ENCODE data around the gene DNAH17. TPM values are rescaled to one million over a fixed set of nuclear protein-coding genes. Genes with fewer than 3 reads are reported as not detected.

DNAH17 gene, protein sequence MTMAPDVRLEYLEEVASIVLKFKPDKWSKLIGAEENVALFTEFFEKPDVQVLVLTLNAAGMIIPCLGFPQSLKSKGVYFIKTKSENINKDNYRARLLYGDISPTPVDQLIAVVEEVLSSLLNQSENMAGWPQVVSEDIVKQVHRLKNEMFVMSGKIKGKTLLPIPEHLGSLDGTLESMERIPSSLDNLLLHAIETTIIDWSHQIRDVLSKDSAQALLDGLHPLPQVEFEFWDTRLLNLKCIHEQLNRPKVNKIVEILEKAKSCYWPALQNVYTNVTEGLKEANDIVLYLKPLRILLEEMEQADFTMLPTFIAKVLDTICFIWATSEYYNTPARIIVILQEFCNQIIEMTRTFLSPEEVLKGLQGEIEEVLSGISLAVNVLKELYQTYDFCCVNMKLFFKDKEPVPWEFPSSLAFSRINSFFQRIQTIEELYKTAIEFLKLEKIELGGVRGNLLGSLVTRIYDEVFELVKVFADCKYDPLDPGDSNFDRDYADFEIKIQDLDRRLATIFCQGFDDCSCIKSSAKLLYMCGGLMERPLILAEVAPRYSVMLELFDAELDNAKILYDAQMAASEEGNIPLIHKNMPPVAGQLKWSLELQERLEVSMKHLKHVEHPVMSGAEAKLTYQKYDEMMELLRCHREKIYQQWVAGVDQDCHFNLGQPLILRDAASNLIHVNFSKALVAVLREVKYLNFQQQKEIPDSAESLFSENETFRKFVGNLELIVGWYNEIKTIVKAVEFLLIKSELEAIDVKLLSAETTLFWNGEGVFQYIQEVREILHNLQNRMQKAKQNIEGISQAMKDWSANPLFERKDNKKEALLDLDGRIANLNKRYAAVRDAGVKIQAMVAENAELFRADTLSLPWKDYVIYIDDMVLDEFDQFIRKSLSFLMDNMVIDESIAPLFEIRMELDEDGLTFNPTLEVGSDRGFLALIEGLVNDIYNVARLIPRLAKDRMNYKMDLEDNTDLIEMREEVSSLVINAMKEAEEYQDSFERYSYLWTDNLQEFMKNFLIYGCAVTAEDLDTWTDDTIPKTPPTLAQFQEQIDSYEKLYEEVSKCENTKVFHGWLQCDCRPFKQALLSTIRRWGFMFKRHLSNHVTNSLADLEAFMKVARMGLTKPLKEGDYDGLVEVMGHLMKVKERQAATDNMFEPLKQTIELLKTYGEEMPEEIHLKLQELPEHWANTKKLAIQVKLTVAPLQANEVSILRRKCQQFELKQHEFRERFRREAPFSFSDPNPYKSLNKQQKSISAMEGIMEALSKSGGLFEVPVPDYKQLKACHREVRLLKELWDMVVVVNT (N-terminal part only)
- 0.15 TPM in 1 of 2 replicates, not detected in the other for total RNA-seq

DNA sequence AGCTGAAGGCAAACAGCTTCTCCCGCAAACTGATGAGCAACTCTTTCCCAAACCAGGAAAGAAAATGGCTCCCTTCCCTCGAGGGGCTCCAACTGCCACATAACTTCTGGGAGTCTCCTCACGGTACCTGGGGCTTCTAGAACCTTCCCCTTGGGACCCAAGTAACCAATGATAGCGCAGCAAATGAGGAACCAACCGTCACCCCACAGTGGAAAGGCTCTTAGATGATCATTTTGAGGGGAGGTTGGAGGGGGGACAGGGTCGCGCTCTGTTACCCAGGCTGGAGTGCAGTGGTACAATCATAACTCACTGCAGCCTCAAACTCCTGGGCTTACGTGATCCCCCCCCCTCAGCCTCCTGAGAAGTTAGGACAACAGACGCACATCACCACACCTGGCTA lies at the start of gene DNAH17:
TSS of gene DNAH17 (minus strand) at position 101 of the 400 bp plus-strand sequence. CDS start 2,339 bp downstream, outside the sequence.

DNA sequence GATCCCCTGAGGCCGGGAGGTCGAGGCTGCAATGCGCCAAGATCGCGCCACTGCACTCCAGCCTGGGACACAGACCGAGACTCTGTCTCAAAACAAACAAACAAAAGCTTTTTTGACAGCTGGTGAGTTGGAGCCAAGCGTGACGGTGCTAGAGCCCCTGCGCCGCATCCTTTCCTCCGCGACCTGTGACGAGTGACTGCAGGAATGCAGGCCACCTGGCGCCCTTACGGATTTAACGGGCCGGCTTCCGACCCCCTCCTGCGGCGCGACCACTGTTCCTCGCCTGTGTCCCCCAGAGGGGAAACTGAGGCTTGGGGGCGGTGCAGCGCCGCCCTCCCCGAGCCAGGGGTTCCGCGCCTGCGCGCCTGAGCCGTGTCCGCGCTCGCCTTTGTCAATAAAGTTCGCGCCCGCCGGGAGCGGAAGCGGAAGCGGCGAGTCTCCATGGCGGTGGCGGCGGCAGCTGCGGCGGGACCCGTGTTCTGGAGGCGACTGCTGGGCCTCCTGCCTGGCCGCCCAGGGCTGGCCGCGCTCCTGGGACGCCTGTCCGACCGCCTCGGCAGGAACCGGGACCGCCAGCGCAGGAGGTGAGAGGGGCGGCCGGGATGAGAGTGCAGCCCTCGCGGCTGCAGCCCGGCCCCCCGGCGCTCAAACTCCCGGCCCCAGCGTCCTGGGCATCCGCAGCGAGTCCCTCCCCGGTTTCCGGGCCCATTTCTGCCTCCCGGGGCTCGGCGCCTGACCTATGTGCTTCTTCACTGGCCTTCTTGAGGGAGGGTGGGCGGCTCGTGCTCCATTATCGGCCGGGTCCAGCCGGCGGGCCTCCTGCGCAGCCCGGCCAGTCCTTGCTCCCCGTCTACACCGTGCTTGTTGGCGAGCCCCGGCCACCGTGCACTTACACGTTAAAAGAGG lies 198.7 kb downstream of the DNAH17 start, which contains the start of gene PGS1:
TSS of gene PGS1 (plus strand) at position 425 of the 906 bp plus-strand sequence. CDS start at position 442, 17 bp downstream.

Other genes starting within 250 kb of the DNAH17 start
- gene SOCS3, start 217.3 kb downstream of the DNAH17 start, total RNA-seq = 103 and 119 TPM in 2 replicates
- gene PGS1, start 198.7 kb downstream of the DNAH17 start, total RNA-seq = 35.6 and 52.1 TPM in 2 replicates
- 13.4 and 17.5 TPM in 2 replicates for gene CYTH1, start 204.9 kb upstream of the DNAH17 start, total RNA-seq

Data from smooth muscle cell of trachea (primary cell).